Measurements from ENCODE around the gene MFAP2.

The MFAP2 gene

GRCh38 chr1:16981269-16981849 is 939 bp upstream of the MFAP2 start:
- TF ChIP-seq POLR2AphosphoS5 (IDR thresholded peaks at IDR 0.05; ENCODE audit: low read depth, low read length) (no peak), SIN3A (IDR thresholded peaks at IDR 0.05; ENCODE audit: borderline replicate concordance, insufficient read depth, low read length) (no peak), TAF1 (IDR thresholded peaks at IDR 0.05; ENCODE audit: borderline replicate concordance, insufficient read depth, low read length) (no peak), FOXP2 (optimal IDR thresholded peaks at IDR 0.05; ENCODE audit: borderline replicate concordance, extremely low read depth, extremely low read length, insufficient read depth) (no peak)
- TF ChIP-seq, protein P1, sequence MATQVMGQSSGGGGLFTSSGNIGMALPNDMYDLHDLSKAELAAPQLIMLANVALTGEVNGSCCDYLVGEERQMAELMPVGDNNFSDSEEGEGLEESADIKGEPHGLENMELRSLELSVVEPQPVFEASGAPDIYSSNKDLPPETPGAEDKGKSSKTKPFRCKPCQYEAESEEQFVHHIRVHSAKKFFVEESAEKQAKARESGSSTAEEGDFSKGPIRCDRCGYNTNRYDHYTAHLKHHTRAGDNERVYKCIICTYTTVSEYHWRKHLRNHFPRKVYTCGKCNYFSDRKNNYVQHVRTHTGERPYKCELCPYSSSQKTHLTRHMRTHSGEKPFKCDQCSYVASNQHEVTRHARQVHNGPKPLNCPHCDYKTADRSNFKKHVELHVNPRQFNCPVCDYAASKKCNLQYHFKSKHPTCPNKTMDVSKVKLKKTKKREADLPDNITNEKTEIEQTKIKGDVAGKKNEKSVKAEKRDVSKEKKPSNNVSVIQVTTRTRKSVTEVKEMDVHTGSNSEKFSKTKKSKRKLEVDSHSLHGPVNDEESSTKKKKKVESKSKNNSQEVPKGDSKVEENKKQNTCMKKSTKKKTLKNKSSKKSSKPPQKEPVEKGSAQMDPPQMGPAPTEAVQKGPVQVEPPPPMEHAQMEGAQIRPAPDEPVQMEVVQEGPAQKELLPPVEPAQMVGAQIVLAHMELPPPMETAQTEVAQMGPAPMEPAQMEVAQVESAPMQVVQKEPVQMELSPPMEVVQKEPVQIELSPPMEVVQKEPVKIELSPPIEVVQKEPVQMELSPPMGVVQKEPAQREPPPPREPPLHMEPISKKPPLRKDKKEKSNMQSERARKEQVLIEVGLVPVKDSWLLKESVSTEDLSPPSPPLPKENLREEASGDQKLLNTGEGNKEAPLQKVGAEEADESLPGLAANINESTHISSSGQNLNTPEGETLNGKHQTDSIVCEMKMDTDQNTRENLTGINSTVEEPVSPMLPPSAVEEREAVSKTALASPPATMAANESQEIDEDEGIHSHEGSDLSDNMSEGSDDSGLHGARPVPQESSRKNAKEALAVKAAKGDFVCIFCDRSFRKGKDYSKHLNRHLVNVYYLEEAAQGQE (IDR thresholded peaks at IDR 0.05; ENCODE audit: insufficient read depth in 1 of 2, low read depth in 2 of 2, low read length in 2 of 2) = no peak

DNA sequence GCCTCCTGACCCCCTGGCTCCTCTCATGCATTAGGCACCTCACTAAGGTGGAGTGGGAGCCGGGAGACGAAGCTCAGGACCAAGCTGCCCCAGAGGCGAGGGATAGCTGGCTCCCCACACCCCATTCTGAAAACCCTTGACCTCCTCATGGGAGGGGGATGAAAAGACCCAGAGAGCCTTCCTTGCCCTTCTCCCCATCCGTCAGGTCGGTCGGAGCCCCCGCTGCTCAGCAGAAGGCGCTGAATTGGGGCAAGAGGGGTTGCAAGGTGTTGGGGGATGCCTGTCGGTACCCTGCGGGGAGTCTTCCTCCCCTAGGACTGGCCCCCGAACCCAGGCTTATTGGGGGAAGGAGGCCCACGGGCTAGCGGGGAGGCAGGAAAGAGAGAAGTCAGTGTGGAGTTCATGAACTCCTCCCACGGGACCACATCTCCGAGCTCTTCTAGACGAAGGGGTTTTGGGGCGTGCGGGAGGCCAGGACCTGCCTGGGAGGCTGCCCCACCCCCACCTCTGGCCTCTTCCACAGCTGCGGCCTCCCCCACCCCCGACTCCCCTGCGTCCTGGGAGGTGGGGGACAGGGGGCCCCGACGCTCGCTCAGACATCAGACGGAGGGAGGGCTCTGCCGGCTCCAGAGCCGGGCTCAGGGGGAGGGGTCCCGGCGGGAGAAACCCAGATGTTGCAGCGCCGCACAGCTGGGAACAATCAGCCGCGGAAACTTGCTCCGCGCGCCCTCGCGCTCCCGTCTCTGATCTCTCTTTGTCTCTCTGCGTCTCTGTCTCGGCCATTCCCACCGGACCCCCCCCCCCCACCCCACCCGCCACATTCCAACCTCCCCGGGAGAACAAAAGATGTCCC is 719 bp downstream of the MFAP2 start:
- TF ChIP-seq, protein P1 (IDR thresholded peaks at IDR 0.05; ENCODE audit: insufficient read depth in 1 of 2, low read depth in 2 of 2, low read length in 2 of 2) = no peak
- no peak for TF ChIP-seq TAF1 (IDR thresholded peaks at IDR 0.05; ENCODE audit: borderline replicate concordance, insufficient read depth, low read length)
- TF ChIP-seq SIN3A (IDR thresholded peaks at IDR 0.05; ENCODE audit: borderline replicate concordance, insufficient read depth, low read length) = no peak
- no peak for TF ChIP-seq FOXP2 (optimal IDR thresholded peaks at IDR 0.05; ENCODE audit: borderline replicate concordance, extremely low read depth, extremely low read length, insufficient read depth)
- TF ChIP-seq POLR2AphosphoS5 (IDR thresholded peaks at IDR 0.05; ENCODE audit: low read depth, low read length) = no peak

- TF ChIP-seq TAF1 (IDR thresholded peaks at IDR 0.05; ENCODE audit: borderline replicate concordance, insufficient read depth, low read length) (no peak), FOXP2 (optimal IDR thresholded peaks at IDR 0.05; ENCODE audit: borderline replicate concordance, extremely low read depth, extremely low read length, insufficient read depth) (no peak), POLR2AphosphoS5 (IDR thresholded peaks at IDR 0.05; ENCODE audit: low read depth, low read length) (no peak)
Measured at GRCh38 chr1:16978567-16979474, 1.6 kb downstream of the MFAP2 start.

GRCh38 chr1:16978139-16978538 is 2.3 kb downstream of the MFAP2 start:
- TF ChIP-seq, protein P1 (IDR thresholded peaks at IDR 0.05; ENCODE audit: insufficient read depth in 1 of 2, low read depth in 2 of 2, low read length in 2 of 2) = no peak
- TF ChIP-seq TAF1 (IDR thresholded peaks at IDR 0.05; ENCODE audit: borderline replicate concordance, insufficient read depth, low read length) (no peak), FOXP2 (optimal IDR thresholded peaks at IDR 0.05; ENCODE audit: borderline replicate concordance, extremely low read depth, extremely low read length, insufficient read depth) (no peak), POLR2AphosphoS5 (IDR thresholded peaks at IDR 0.05; ENCODE audit: low read depth, low read length) (no peak), SIN3A (IDR thresholded peaks at IDR 0.05; ENCODE audit: borderline replicate concordance, insufficient read depth, low read length) (no peak)

- TF ChIP-seq, protein P1 (IDR thresholded peaks at IDR 0.05; ENCODE audit: insufficient read depth in 1 of 2, low read depth in 2 of 2, low read length in 2 of 2) = no peak
- no peak for TF ChIP-seq POLR2AphosphoS5 (IDR thresholded peaks at IDR 0.05; ENCODE audit: low read depth, low read length)
- no peak for TF ChIP-seq SIN3A (IDR thresholded peaks at IDR 0.05; ENCODE audit: borderline replicate concordance, insufficient read depth, low read length)
- no peak for TF ChIP-seq TAF1 (IDR thresholded peaks at IDR 0.05; ENCODE audit: borderline replicate concordance, insufficient read depth, low read length)
- TF ChIP-seq FOXP2 (optimal IDR thresholded peaks at IDR 0.05; ENCODE audit: borderline replicate concordance, extremely low read depth, extremely low read length, insufficient read depth) = no peak
Measured at GRCh38 chr1:16977377-16977776, 3.0 kb downstream of the MFAP2 start.

Data from PFSK-1 (cell line).